IMR-90 (cell line): ENCODE data around the gene SRC. TPM values are rescaled to one million over a fixed set of nuclear protein-coding genes. Genes with fewer than 3 reads are reported as not detected.

ENCODE experiments used
- ATAC-seq: fragments of 200-7000 bp; cut with Tn5 transposase; 2 replicates; pipeline ENCODE4 v1.9.1; 2020; ENCODE audit warnings: low read depth, mild to moderate bottlenecking, moderate library complexity
- BruUV-seq: library from RNA; stranded (reverse); fragments of 400-500 nt; replicated peaks from 2 replicates; lab custom pipeline; 2021; lab: Mats Ljungman, UMichigan
- CTCF ChIA-PET: fragments of 300-600 bp; formaldehyde crosslinking; extraction: SDS; loops from one replicate; lab custom pipeline; 2021; ENCODE audit warnings: antibody characterized with exemption; lab: Yijun Ruan, JAX
- POLR2A ChIA-PET: fragments of 300-600 bp; sonication (Branson Sonifier 250); formaldehyde crosslinking; loops from one replicate; lab custom pipeline; 2022; ENCODE audit warnings: antibody characterized with exemption; ENCODE audit not compliant: unreplicated experiment; lab: Charles Lee
- DNase-seq: peaks from one replicate; pipeline ENCODE4 v3.0.0; 2013
- H2AFZ ChIP-seq: replicated peaks from 2 replicates; pipeline ENCODE3; 2013; ENCODE audit warnings: low read length, mild to moderate bottlenecking; ENCODE audit not compliant: poor library complexity
- H2AK5ac ChIP-seq: 2 replicates; pipeline ENCODE4 v1.6.1; 2013; ENCODE audit warnings: low read depth, low read length, inconsistent platforms
- H2AK9ac ChIP-seq: replicated peaks from 2 replicates; pipeline ENCODE3; 2013; ENCODE audit warnings: mild to moderate bottlenecking, low read depth, low read length, moderate library complexity; ENCODE audit not compliant: poor library complexity
- H2BK120ac ChIP-seq: 2 replicates; pipeline ENCODE4 v1.6.1; 2013; ENCODE audit warnings: low read depth, low read length, inconsistent platforms
- H2BK15ac ChIP-seq: 3 replicates; pipeline ENCODE4 v1.6.1; 2013; ENCODE audit warnings: low read depth, low read length, inconsistent platforms
- H2BK20ac ChIP-seq: 2 replicates; pipeline ENCODE4 v1.6.1; 2013; ENCODE audit warnings: low read depth, mild to moderate bottlenecking, inconsistent platforms, low read length, moderate library complexity
- H2BK5ac ChIP-seq: 2 replicates; pipeline ENCODE4 v1.6.1; 2013; ENCODE audit warnings: mild to moderate bottlenecking, low read depth, low read length, inconsistent platforms; ENCODE audit not compliant: poor library complexity, severe bottlenecking
- H3K14ac ChIP-seq: replicated peaks from 2 replicates; pipeline ENCODE4 v1.6.1; 2013; ENCODE audit warnings: low read depth, low read length, inconsistent platforms
- H3K18ac ChIP-seq: 2 replicates; pipeline ENCODE4 v1.6.1; 2013; ENCODE audit warnings: low read depth, low read length, control low read depth
- H3K23ac ChIP-seq: 2 replicates; pipeline ENCODE4 v1.6.1; 2013; ENCODE audit warnings: low read depth, low read length, inconsistent platforms
- H3K27ac ChIP-seq: 2 replicates; pipeline ENCODE4 v1.5.1; 2013; ENCODE audit warnings: mild to moderate bottlenecking, control low read depth, low read length; ENCODE audit not compliant: insufficient read depth
- H3K27me3 ChIP-seq: 2 replicates; pipeline ENCODE4 v1.6.1; 2013; ENCODE audit warnings: low read length; ENCODE audit not compliant: control insufficient read depth, insufficient read depth
- H3K36me3 ChIP-seq: 2 replicates; pipeline ENCODE4 v1.6.1; 2013; ENCODE audit warnings: low read length, mixed read lengths; ENCODE audit not compliant: control insufficient read depth, insufficient read depth
- H3K4ac ChIP-seq: 2 replicates; pipeline ENCODE4 v1.6.1; 2013; ENCODE audit warnings: low read depth, low read length, inconsistent platforms
- H3K4me1 ChIP-seq: 2 replicates; pipeline ENCODE4 v1.6.1; 2013; ENCODE audit warnings: low read length, mixed read lengths; ENCODE audit not compliant: control insufficient read depth, insufficient read depth
- H3K4me2 ChIP-seq: 2 replicates; pipeline ENCODE4 v1.6.1; 2013; ENCODE audit warnings: low read depth, mild to moderate bottlenecking, control low read depth, low read length, moderate library complexity
- H3K4me3 ChIP-seq: 2 replicates; pipeline ENCODE4 v1.5.1; 2013; ENCODE audit warnings: low read depth, mild to moderate bottlenecking, control low read depth, low read length, moderate library complexity; ENCODE audit not compliant: insufficient read depth
- H3K56ac ChIP-seq: 2 replicates; pipeline ENCODE4 v1.6.1; 2013; ENCODE audit warnings: low read length, inconsistent platforms; ENCODE audit not compliant: insufficient read depth; ENCODE audit errors: extremely low read depth
- H3K79me1 ChIP-seq, 2 experiments: 2 replicates each; pipeline ENCODE4 v1.6.1; 2013; ENCODE audit warnings: low read length in 2 of 2, inconsistent platforms in 1 of 2, low read depth in 1 of 2
- H3K9ac ChIP-seq: 2 replicates; pipeline ENCODE4 v1.6.1; 2013; ENCODE audit warnings: low read depth, low read length, control low read depth
- H3K9me1 ChIP-seq: 2 replicates; pipeline ENCODE4 v1.6.1; 2013; ENCODE audit warnings: low read length, inconsistent platforms; ENCODE audit not compliant: insufficient read depth
- H3K9me3 ChIP-seq: 2 replicates; pipeline ENCODE4 v1.6.1; 2013; ENCODE audit warnings: low read length; ENCODE audit not compliant: control insufficient read depth, insufficient read depth
- H4K20me1 ChIP-seq: 2 replicates; pipeline ENCODE4 v1.6.1; 2013; ENCODE audit warnings: low read length, inconsistent platforms; ENCODE audit not compliant: insufficient read depth
- H4K5ac ChIP-seq: 2 replicates; pipeline ENCODE4 v1.6.1; 2013; ENCODE audit warnings: mild to moderate bottlenecking, low read depth, low read length, control low read depth
- H4K8ac ChIP-seq, 2 experiments: 2 replicates each; pipeline ENCODE4 v1.6.1; 2013; ENCODE audit warnings: low read depth in 2 of 2, low read length in 2 of 2, control low read depth in 1 of 2, inconsistent platforms in 1 of 2
- H4K91ac ChIP-seq: 2 replicates; pipeline ENCODE4 v1.6.1; 2013; ENCODE audit warnings: low read depth, low read length, inconsistent platforms; ENCODE audit not compliant: insufficient read depth
- CHD1 ChIP-seq: IDR thresholded peaks from 2 replicates; pipeline ENCODE4 v1.6.1; 2012; ENCODE audit warnings: low read depth, low read length, improper control_type of control experiment
- FOS ChIP-seq: fragments of 150-350 bp; IDR thresholded peaks from 2 replicates; pipeline ENCODE4 v1.6.1; 2016; ENCODE audit warnings: low read depth, low read length
- MXI1 ChIP-seq: IDR thresholded peaks from 2 replicates; pipeline ENCODE4 v1.6.1; 2012; ENCODE audit warnings: low read depth, mild to moderate bottlenecking, low read length, moderate library complexity, borderline replicate concordance
- POLR2A ChIP-seq: IDR thresholded peaks from 2 replicates; pipeline ENCODE4 v1.6.1; 2012; ENCODE audit warnings: mild to moderate bottlenecking, low read depth, low read length
- RCOR1 ChIP-seq: IDR thresholded peaks from 2 replicates; pipeline ENCODE4 v1.6.1; 2012; ENCODE audit warnings: mild to moderate bottlenecking, low read length, improper control_type of control experiment; ENCODE audit not compliant: insufficient replicate concordance
- SMC3 ChIP-seq: fragments of 150-350 bp; IDR thresholded peaks from 2 replicates; pipeline ENCODE4 v1.6.1; 2016; ENCODE audit warnings: low read depth, mild to moderate bottlenecking, antibody characterized with exemption, low read length, moderate library complexity
- USF2 ChIP-seq: fragments of 150-350 bp; IDR thresholded peaks from 2 replicates; pipeline ENCODE4 v1.6.1; 2017; ENCODE audit warnings: mild to moderate bottlenecking, antibody characterized with exemption, low read length, low read depth
- WGBS, 2 experiments: methylation state at CpG; one replicate each; pipeline versions ENCODE4 v1.1.5 to v1.1.7; 2013; ENCODE audit warnings: missing lambda C conversion rate in 2 of 2; ENCODE audit not compliant: insufficient read length in 1 of 2; ENCODE audit errors: extremely low coverage in 2 of 2; 5-methylcytosine and 5-hydroxymethylcytosine counted together
- dilution Hi-C: fragments of 300-500 bp; cut with HindIII; formaldehyde crosslinking; loops from one replicate; pipeline ENCODE4 v1.14.3; 2018; ENCODE audit warnings: low sequenced_read_pairs; ENCODE audit not compliant: unreplicated experiment
- in situ Hi-C: fragments of 300-500 bp; cut with MboI; formaldehyde crosslinking; loops from 3 replicates; pipeline ENCODE4 v1.14.3; 2019; ENCODE audit warnings: low sequenced_read_pairs, inconsistent platforms, mixed read lengths
- intact Hi-C: fragments of 100-400 bp; cut with micrococcal nuclease; formaldehyde crosslinking; loops from 2 replicates; pipeline ENCODE4 v1.10.0; 2022
- polyA plus RNA-seq, 3 experiments: library from polyadenylated mRNA; depleted of rRNA; stranded (reverse); fragments of >200 nt; gene quantifications; 2 replicates each; pipeline ENCODE4 v1.2.3, GENCODE V29; 2012; ENCODE audit warnings: low replicate concordance in 1 of 3
- total RNA-seq: library from RNA; depleted of rRNA; stranded (reverse); fragments of >200 nt; gene quantifications from 2 replicates; pipeline ENCODE4 v1.2.3, GENCODE V29; 2012

Gene SRC
- total and polyA plus RNA-seq, 2 of the 4 experiments (the other 2 are of a cell fraction): 7.0 to 24.2 TPM

DNA sequence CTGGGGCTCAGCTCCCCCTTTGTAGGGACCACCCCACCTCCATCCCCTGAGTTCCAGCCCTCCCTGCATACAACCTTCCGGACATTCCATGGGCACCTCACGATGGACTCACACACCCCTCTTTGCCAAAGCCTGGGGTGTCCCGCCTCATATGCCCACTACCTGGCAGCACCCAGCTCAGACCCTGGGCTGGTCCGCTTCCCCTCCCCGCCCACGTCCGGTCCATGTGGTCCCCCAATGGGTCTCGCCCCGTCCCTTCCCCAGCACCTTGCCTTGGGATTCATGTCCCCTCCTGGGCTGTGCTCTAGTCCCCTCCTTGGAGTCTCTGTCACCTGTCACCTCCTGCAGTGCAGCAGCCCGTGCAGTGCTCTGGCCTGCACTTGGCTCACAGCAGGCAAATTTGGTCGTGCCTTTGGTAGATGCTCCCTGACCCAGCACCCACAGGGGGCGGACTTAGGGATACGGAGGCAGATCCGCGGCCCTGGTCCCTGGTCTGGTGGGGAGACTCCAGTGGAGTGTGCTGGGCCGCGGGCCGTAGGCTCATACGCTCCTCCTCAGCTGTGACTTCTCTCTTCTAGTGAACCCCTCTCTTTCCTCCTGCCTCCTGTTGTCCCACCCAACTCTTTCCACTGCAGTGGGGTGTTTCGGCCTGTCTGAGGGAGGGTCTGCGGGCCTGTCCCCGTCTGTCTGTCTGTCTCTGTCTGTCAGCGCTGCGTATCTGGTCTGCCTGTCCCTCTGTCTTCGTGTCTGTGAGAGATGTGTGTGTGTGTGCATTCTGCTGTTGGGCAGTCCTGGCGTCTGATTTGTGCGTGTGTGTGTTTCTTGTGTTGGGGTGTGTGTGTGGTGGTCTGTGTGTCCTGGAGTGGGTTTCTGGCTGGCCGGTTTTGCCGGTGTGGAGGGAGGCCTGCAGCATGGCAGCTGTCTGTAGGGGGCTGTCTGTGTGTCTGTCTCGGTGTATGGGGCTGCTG, 69.5 kb downstream of the SRC start (continued):
- TF ChIP-seq POLR2A (no peak), RCOR1 (no peak)

GRCh38 chr20:37416100-37416847, 70.3 kb downstream of the SRC start:
- Histone ChIP-seq H3K36me3 (no peaks in the 10 kb centered on the region), H3K4me3 (no peak overlapping the region), H2BK20ac (no peak overlapping the region), H4K20me1 (no peaks in the 10 kb centered on the region; the same call in 1 of the 2 replicates), H3K23ac (no peak overlapping the region), H2BK5ac (no peak overlapping the region), H2BK15ac (no peak overlapping the region), H3K4me2 (no peak overlapping the region), H3K27me3 (peaks cover 78% of the 10 kb centered on the region), H2AK9ac (no peak overlapping the region), H3K14ac (no peak overlapping the region), H3K18ac (no peak overlapping the region), H4K91ac (no peak overlapping the region), H3K9ac (no peak overlapping the region), H4K8ac (no peak overlapping the region), H3K4me1 (no peaks in the 10 kb centered on the region; the same call in 1 of the 2 replicates), H2AK5ac (no peak overlapping the region), H3K9me3 (no peaks in the 10 kb centered on the region), H3K56ac (no peak overlapping the region), H2AFZ (no peak overlapping the region), H3K79me1 (no peaks in the 10 kb centered on the region), H3K4ac (no peak overlapping the region), H3K27ac (no peak overlapping the region), H2BK120ac (no peak overlapping the region), H3K9me1 (peaks cover 16% of the 10 kb centered on the region; the same call in 1 of the 2 replicates), H4K5ac (no peak overlapping the region)
- in situ Hi-C loops (no loop called here), dilution Hi-C loops (no loop called here), intact Hi-C loops (no loop called here)
- TF ChIP-seq MXI1 (no peak), POLR2A (no peak), CHD1 (no peak), USF2 (no peak), SMC3 (no peak), FOS (no peak)
- no TSS peak for BruUV-seq
- CTCF ChIA-PET: no interaction called here
- POLR2A ChIA-PET: no interaction called here
- ATAC-seq: no peak
- DNase-seq: no peak
- WGBS, 2 experiments: 76% methylated on average over 20 of the region's 27 CpGs; no CpG with 5 or more reads in 1 of the 2 experiments
